HepG2 (cell line): Measurements from ENCODE around the gene CDC34. TPM values are rescaled to one million over a fixed set of nuclear protein-coding genes. Genes with fewer than 3 reads are reported as not detected.

Experiments
- ATAC-seq: fragments of 200-7000 bp; cut with Tn5 transposase; 3 replicates; pipeline ENCODE4 v1.9.1; 2020; ENCODE audit warnings: mild to moderate bottlenecking, moderate library complexity
- BruUV-seq: library from RNA; stranded (reverse); fragments of 400-500 nt; replicated peaks from 2 replicates; lab custom pipeline; 2021; lab: Mats Ljungman, UMichigan
- CTCF ChIA-PET: fragments of 300-600 bp; formaldehyde crosslinking; extraction: SDS; loops from one replicate; lab custom pipeline; 2021; ENCODE audit warnings: low total read pairs, inconsistent platforms, low intra/inter-chr PET ratio; lab: Yijun Ruan, JAX
- POLR2A ChIA-PET: fragments of 350-600 bp; sonication (Branson Sonifier 250); formaldehyde crosslinking; loops from one replicate; lab custom pipeline; 2020; ENCODE audit warnings: antibody characterized with exemption, inconsistent platforms; lab: Yijun Ruan, JAX
- DNase-seq: peaks from one replicate; pipeline ENCODE4 v3.0.0-alpha.2; 2015; ENCODE audit warnings: low spot score
- FAIRE-seq: peaks from 3 replicates; lab custom pipeline; 2011; peaks lifted over from hg19 to GRCh38; lab: Jason Lieb, UNC
- H2AFZ ChIP-seq: one replicate; pipeline ENCODE4 v1.6.1; 2011; ENCODE audit warnings: low read length, inconsistent platforms
- H3K27ac ChIP-seq: fragments of 300-600 bp; 3 replicates; pipeline ENCODE4 v1.8.0; 2011; ENCODE audit warnings: mixed run types, mild to moderate bottlenecking, mixed read lengths, low read length, inconsistent platforms; ENCODE audit not compliant: insufficient read depth; ENCODE audit errors: extremely low read length
- H3K27me3 ChIP-seq, 2 experiments: fragments of 200-600 bp in 1 of 2; 2 replicates in 1 of 2; 3 replicates in 1 of 2; pipeline versions ENCODE4 v1.6.0 to v1.8.0; 2011; ENCODE audit warnings: low read length in 2 of 2, mild to moderate bottlenecking in 2 of 2, moderate library complexity in 2 of 2, inconsistent platforms in 1 of 2; ENCODE audit not compliant: insufficient read depth in 2 of 2, control insufficient read depth in 1 of 2
- H3K36me3 ChIP-seq, 2 experiments: fragments of 200-600 bp in 1 of 2; replicated peaks in 1 of 2; 2 replicates in 1 of 2; 3 replicates in 1 of 2; pipeline versions ENCODE4 v1.5.1 to v1.8.0; 2011; ENCODE audit warnings: low read length in 2 of 2, inconsistent platforms in 1 of 2; ENCODE audit not compliant: insufficient read depth in 2 of 2, control insufficient read depth in 1 of 2
- H3K4me1 ChIP-seq: 2 replicates; pipeline ENCODE4 v1.5.1; 2012; ENCODE audit warnings: low read length, inconsistent platforms; ENCODE audit not compliant: insufficient read depth
- H3K4me2 ChIP-seq: 2 replicates; pipeline ENCODE4 v1.6.0; 2011; ENCODE audit warnings: low read depth, low read length, inconsistent platforms
- H3K4me3 ChIP-seq, 3 experiments: fragments of 200-600 bp in 1 of 3; sonication (generic), shearing (Covaris generic) in 1 of 3; replicated peaks in 1 of 3; 2 replicates each; pipeline ENCODE4 v1.5.1; 2011 to 2016; ENCODE audit warnings: low read length in 3 of 3, inconsistent platforms in 2 of 3, low read depth in 2 of 3, mild to moderate bottlenecking in 2 of 3, control low read depth in 1 of 3, mixed read lengths in 1 of 3; ENCODE audit not compliant: insufficient read depth in 1 of 3
- H3K79me2 ChIP-seq: one replicate; pipeline ENCODE4 v1.6.1; 2011; ENCODE audit warnings: low read length, inconsistent platforms; ENCODE audit not compliant: insufficient read depth
- H3K9ac ChIP-seq: 2 replicates; pipeline ENCODE4 v1.6.0; 2011; ENCODE audit warnings: mild to moderate bottlenecking, low read depth, low read length, inconsistent platforms; ENCODE audit not compliant: insufficient read depth
- H3K9me3 ChIP-seq: 2 replicates; pipeline ENCODE4 v1.5.1; 2012; ENCODE audit warnings: mild to moderate bottlenecking, low read length
- H4K20me1 ChIP-seq: 2 replicates; pipeline ENCODE4 v1.6.0; 2011; ENCODE audit warnings: inconsistent platforms, mild to moderate bottlenecking, low read length, moderate library complexity; ENCODE audit not compliant: insufficient read depth
- HNRNPL ChIP-seq: fragments of 200-400 bp; formaldehyde crosslinking; IDR thresholded peaks from 2 replicates; pipeline ENCODE4 v1.6.1; 2017; ENCODE audit warnings: mild to moderate bottlenecking, low read depth, low read length
- ZMYM2 ChIP-seq: sonication (generic); formaldehyde crosslinking; IDR thresholded peaks from 2 replicates; pipeline ENCODE4 v1.8.0; 2022; ENCODE audit warnings: mild to moderate bottlenecking, missing genetic modification reagents
- ZNF34 ChIP-seq: sonication (generic); formaldehyde crosslinking; IDR thresholded peaks from 2 replicates; pipeline ENCODE4 v1.4.0; 2020; ENCODE audit warnings: mild to moderate bottlenecking, missing genetic modification reagents, borderline replicate concordance
- ZNF441 ChIP-seq: sonication (generic); formaldehyde crosslinking; IDR thresholded peaks from 2 replicates; pipeline ENCODE4 v1.7.0; 2021; ENCODE audit warnings: missing genetic modification reagents, borderline replicate concordance
- WGBS: methylation state at CpG from one replicate; pipeline ENCODE4 v1.1.6; 2017; ENCODE audit warnings: low lambda C conversion rate; 5-methylcytosine and 5-hydroxymethylcytosine counted together
- in situ Hi-C: cut with HindIII; loops from 2 replicates; pipeline ENCODE4 v1.10.0; 2017; ENCODE audit warnings: low pct_unique_long_range_greater_than_20kb; ENCODE audit not compliant: extremely low pct_ligation_motif_present
- intact Hi-C: fragments of 100-400 bp; cut with micrococcal nuclease; formaldehyde crosslinking; loops from one replicate; pipeline ENCODE4 v1.10.0; 2022; ENCODE audit not compliant: unreplicated experiment
- polyA plus RNA-seq, 8 experiments: library from polyadenylated mRNA; depleted of rRNA in 3 of 8; stranded (reverse) in 7 of 8; unstranded in 1 of 8; fragments of >200 nt; fragmentation: Illumina TruSeq in 4 of 8; extraction: Trizol in 4 of 8; gene quantifications; 2 replicates each; pipeline versions ENCODE4 v1.2.1 to v1.2.3, GENCODE V29; 2011 to 2016; ENCODE audit warnings: low read depth in 4 of 8, missing spikeins in 1 of 8, mixed read lengths in 1 of 8; ENCODE audit not compliant: insufficient read depth in 1 of 8
- total RNA-seq, 5 experiments: library from RNA; depleted of rRNA; stranded (reverse); fragments of >200 nt; fragmentation: Illumina TruSeq; extraction: Trizol; gene quantifications; 2 replicates each; pipeline ENCODE4 v1.2.3, GENCODE V29; 2016; ENCODE audit warnings: low read depth in 1 of 5
- TF ChIP-seq, protein P1 (sequence below): sonication (generic); formaldehyde crosslinking; IDR thresholded peaks from 2 replicates; pipeline ENCODE4 v1.4.0; 2020; ENCODE audit warnings: mild to moderate bottlenecking, missing genetic modification reagents
- TF ChIP-seq, protein P2 (sequence below), 2 experiments: IDR thresholded peaks; 2 replicates each; pipeline ENCODE4 v1.6.1; 2011 to 2012; ENCODE audit warnings: low read length in 2 of 2, borderline replicate concordance in 1 of 2, low read depth in 1 of 2, mild to moderate bottlenecking in 1 of 2, moderate library complexity in 1 of 2
- TF ChIP-seq, protein P3 (sequence below): sonication (generic); formaldehyde crosslinking; IDR thresholded peaks from 2 replicates; pipeline ENCODE4 v1.9.0; 2022; ENCODE audit warnings: missing genetic modification reagents, mild to moderate bottlenecking, borderline replicate concordance

The CDC34 gene
- total and polyA plus RNA-seq, 2 of the 13 experiments (the other 11 are each of a cell fraction or from before 2014, with no cell fraction given), result 138 to 150 TPM

DNA sequence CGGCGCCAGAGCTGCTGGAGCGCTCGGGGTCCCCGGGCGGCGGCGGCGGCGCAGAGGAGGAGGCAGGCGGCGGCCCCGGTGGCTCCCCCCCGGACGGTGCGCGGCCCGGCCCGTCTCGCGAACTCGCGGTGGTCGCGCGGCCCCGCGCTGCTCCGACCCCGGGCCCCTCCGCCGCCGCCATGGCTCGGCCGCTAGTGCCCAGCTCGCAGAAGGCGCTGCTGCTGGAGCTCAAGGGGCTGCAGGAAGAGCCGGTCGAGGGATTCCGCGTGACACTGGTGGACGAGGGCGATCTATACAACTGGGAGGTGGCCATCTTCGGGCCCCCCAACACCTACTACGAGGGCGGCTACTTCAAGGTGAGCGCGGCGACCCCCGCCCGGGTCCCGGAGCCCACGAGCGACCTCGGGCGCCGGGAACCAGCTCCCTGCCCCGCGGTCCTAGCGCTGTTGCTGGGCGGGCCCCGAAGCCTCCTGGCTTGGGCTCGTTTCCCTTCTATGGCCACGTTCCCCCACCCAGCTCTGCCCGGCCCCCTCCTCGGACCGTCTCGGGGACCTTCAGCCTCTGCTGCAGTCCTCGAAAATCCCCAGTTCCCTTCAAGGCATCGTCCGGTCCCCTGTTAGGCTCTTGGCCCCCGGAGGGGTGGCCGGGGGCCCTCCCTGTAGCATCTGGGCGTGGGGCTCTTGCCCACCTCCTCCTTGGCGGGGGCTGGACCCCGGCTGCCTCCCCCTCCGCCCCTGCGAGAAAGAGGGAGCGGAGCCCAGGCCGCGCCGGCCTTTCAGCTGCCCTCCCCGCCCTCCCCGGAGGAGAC, at the start of gene CDC34 (continued):
- TF ChIP-seq, protein P1, sequence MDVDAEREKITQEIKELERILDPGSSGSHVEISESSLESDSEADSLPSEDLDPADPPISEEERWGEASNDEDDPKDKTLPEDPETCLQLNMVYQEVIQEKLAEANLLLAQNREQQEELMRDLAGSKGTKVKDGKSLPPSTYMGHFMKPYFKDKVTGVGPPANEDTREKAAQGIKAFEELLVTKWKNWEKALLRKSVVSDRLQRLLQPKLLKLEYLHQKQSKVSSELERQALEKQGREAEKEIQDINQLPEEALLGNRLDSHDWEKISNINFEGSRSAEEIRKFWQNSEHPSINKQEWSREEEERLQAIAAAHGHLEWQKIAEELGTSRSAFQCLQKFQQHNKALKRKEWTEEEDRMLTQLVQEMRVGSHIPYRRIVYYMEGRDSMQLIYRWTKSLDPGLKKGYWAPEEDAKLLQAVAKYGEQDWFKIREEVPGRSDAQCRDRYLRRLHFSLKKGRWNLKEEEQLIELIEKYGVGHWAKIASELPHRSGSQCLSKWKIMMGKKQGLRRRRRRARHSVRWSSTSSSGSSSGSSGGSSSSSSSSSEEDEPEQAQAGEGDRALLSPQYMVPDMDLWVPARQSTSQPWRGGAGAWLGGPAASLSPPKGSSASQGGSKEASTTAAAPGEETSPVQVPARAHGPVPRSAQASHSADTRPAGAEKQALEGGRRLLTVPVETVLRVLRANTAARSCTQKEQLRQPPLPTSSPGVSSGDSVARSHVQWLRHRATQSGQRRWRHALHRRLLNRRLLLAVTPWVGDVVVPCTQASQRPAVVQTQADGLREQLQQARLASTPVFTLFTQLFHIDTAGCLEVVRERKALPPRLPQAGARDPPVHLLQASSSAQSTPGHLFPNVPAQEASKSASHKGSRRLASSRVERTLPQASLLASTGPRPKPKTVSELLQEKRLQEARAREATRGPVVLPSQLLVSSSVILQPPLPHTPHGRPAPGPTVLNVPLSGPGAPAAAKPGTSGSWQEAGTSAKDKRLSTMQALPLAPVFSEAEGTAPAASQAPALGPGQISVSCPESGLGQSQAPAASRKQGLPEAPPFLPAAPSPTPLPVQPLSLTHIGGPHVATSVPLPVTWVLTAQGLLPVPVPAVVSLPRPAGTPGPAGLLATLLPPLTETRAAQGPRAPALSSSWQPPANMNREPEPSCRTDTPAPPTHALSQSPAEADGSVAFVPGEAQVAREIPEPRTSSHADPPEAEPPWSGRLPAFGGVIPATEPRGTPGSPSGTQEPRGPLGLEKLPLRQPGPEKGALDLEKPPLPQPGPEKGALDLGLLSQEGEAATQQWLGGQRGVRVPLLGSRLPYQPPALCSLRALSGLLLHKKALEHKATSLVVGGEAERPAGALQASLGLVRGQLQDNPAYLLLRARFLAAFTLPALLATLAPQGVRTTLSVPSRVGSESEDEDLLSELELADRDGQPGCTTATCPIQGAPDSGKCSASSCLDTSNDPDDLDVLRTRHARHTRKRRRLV (CRISPR knock-in tag), result 0 out of 2 replicates have a peak, but pooled peaks have one; percentile 12

DNA sequence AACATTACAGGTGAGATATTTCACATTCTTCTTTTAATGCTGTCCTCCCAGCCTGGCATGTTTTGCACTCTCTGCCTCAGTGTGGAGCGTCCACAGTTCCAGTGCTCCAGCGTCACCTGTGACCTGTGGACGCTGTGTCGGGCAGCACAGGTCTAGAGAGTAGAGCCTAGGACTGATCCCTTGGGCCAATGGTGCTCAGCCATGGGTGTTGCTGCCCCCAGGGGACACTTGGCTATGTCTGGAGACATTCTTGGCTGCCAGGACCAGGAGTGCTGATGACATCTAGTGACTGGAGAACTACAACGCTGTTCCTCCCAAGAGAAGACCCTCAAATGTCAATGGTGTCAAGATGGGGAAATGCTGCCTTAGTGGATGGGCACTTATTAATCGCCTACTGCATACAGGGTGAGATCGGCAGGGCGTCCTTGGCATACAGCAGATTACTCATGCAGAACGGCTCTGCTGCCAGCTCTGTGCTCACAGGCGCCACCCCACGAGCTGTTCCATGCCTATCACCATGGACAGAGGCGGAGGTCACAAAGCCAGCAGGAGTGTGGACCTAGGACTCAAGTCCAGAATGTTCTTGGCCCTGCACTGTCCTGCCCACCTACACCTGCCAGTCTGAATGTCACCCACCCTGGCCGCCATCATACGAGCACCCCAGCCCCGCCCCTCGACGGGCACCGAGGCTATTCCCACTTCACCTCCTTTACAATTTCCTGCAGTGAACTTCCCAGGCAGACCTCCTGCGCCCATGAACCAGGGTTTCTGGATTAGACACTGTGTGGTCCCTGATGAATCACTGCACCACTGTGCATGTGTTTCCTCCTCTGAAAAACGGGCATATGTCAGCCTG, 49.1 kb upstream of the CDC34 start:
- Histone ChIP-seq H4K20me1 (no peaks in the 10 kb centered on the region; the same call in 1 of the 2 replicates), H2AFZ (no peak overlapping the region), H3K79me2 (no peaks in the 10 kb centered on the region), H3K27ac (no peak overlapping the region), H3K4me1 (peaks cover 37% of the 10 kb centered on the region), H3K27me3 (peaks cover 3 to 9% of the 10 kb centered on the region in 2 experiments; a peak in 4 of 5 replicates), H3K9me3 (peaks cover 4% of the 10 kb centered on the region; the same call in 1 of the 2 replicates), H3K36me3 (no peaks in the 10 kb centered on the region), H3K4me3 (no peak overlapping the region), H3K9ac (no peak overlapping the region), H3K4me2 (no peak overlapping the region; the same call in 1 of the 2 replicates)
- in situ Hi-C loops (loop anchor here (5.0 kb wide), 1 partner anchor 100 kb away; no protein-coding TSS in a partner anchor), intact Hi-C loops (no loop called here)
- CTCF ChIA-PET, result no interaction called here
- WGBS, result 40% methylated on average over 15 of the region's 20 CpGs
- no TSS peak for BruUV-seq
- DNase-seq, result no peak
- POLR2A ChIA-PET, result no interaction called here
- no peak for FAIRE-seq
- ATAC-seq, result peak; percentile 42
- TF ChIP-seq HNRNPL, result 0 out of 2 replicates have a peak, but pooled peaks have one; percentile 49
- TF ChIP-seq ZMYM2 (CRISPR knock-in tag), result 0 out of 2 replicates have a peak, but pooled peaks have one; percentile 36
- TF ChIP-seq ZNF34, result no peak
- TF ChIP-seq, protein P2, sequence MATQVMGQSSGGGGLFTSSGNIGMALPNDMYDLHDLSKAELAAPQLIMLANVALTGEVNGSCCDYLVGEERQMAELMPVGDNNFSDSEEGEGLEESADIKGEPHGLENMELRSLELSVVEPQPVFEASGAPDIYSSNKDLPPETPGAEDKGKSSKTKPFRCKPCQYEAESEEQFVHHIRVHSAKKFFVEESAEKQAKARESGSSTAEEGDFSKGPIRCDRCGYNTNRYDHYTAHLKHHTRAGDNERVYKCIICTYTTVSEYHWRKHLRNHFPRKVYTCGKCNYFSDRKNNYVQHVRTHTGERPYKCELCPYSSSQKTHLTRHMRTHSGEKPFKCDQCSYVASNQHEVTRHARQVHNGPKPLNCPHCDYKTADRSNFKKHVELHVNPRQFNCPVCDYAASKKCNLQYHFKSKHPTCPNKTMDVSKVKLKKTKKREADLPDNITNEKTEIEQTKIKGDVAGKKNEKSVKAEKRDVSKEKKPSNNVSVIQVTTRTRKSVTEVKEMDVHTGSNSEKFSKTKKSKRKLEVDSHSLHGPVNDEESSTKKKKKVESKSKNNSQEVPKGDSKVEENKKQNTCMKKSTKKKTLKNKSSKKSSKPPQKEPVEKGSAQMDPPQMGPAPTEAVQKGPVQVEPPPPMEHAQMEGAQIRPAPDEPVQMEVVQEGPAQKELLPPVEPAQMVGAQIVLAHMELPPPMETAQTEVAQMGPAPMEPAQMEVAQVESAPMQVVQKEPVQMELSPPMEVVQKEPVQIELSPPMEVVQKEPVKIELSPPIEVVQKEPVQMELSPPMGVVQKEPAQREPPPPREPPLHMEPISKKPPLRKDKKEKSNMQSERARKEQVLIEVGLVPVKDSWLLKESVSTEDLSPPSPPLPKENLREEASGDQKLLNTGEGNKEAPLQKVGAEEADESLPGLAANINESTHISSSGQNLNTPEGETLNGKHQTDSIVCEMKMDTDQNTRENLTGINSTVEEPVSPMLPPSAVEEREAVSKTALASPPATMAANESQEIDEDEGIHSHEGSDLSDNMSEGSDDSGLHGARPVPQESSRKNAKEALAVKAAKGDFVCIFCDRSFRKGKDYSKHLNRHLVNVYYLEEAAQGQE (IDR thresholded peaks at IDR 0.05; ENCODE audit: borderline replicate concordance in 1 of 2, low read depth in 1 of 2, low read length in 2 of 2), result peak; percentile 68 to 91
- TF ChIP-seq, protein P3, sequence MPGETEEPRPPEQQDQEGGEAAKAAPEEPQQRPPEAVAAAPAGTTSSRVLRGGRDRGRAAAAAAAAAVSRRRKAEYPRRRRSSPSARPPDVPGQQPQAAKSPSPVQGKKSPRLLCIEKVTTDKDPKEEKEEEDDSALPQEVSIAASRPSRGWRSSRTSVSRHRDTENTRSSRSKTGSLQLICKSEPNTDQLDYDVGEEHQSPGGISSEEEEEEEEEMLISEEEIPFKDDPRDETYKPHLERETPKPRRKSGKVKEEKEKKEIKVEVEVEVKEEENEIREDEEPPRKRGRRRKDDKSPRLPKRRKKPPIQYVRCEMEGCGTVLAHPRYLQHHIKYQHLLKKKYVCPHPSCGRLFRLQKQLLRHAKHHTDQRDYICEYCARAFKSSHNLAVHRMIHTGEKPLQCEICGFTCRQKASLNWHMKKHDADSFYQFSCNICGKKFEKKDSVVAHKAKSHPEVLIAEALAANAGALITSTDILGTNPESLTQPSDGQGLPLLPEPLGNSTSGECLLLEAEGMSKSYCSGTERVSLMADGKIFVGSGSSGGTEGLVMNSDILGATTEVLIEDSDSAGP (CRISPR knock-in tag), result peak; percentile 32; the same call in 1 of the 2 replicates
- TF ChIP-seq ZNF441 (CRISPR knock-in tag), result peak; percentile 52; the same call in 1 of the 2 replicates
